ENCODE results near the gene CDON. TPM values are rescaled to one million over a fixed set of nuclear protein-coding genes. Genes with fewer than 3 reads are reported as not detected.
A peak's percentile ranks its signal among the peaks of the same experiment; 100 is the strongest.

CDON gene
- total RNA-seq, 1 donor from 2014 or later = 19.9 TPM

GRCh38 chr11:126082251-126083109 lies 19.8 kb upstream of the CDON start:
- H3K9me3 Mint-ChIP-seq (ENCODE audit: low read depth) = no peaks in the 10 kb centered on the region
- H3K36me3 Mint-ChIP-seq (ENCODE audit: low read depth) = no peaks in the 10 kb centered on the region
- no peak for DNase-seq (ENCODE audit: low spot score)
- no peak for TF ChIP-seq CTCF (IDR thresholded peaks at IDR 0.05)
- no peak overlapping the region for H3K27ac Mint-ChIP-seq (ENCODE audit: unreplicated experiment)
- peaks cover 5% of the 10 kb centered on the region for H3K27me3 Mint-ChIP-seq (ENCODE audit: low read depth)
- peaks cover 19% of the 10 kb centered on the region for H3K4me1 Mint-ChIP-seq (ENCODE audit: low read depth)
- no peak overlapping the region for H3K4me3 Mint-ChIP-seq (ENCODE audit: unreplicated experiment)

- H3K4me3 Mint-ChIP-seq (ENCODE audit: unreplicated experiment) = no peak overlapping the region
- H3K27ac Mint-ChIP-seq (ENCODE audit: unreplicated experiment) = no peak overlapping the region
- H3K9me3 Mint-ChIP-seq (ENCODE audit: low read depth) = no peaks in the 10 kb centered on the region
- no peaks in the 10 kb centered on the region for H3K36me3 Mint-ChIP-seq (ENCODE audit: low read depth)
- no peak for DNase-seq (ENCODE audit: low spot score)
- TF ChIP-seq CTCF (IDR thresholded peaks at IDR 0.05) = no peak
- H3K27me3 Mint-ChIP-seq (ENCODE audit: low read depth) = peaks cover 5% of the 10 kb centered on the region
- peaks cover 19% of the 10 kb centered on the region for H3K4me1 Mint-ChIP-seq (ENCODE audit: low read depth)
Observed at GRCh38 chr11:126081915-126082250, 19.2 kb upstream of the CDON start.

- Mint-ChIP-seq H3K9me3 (ENCODE audit: low read depth) (no peaks in the 10 kb centered on the region), H3K27me3 (ENCODE audit: low read depth) (peaks cover 5% of the 10 kb centered on the region), H3K4me1 (ENCODE audit: low read depth) (peaks cover 15% of the 10 kb centered on the region), H3K36me3 (ENCODE audit: low read depth) (no peaks in the 10 kb centered on the region), H3K27ac (ENCODE audit: unreplicated experiment) (peak overlapping the region; percentile 39), H3K4me3 (ENCODE audit: unreplicated experiment) (no peak overlapping the region)
- no peak for TF ChIP-seq CTCF (IDR thresholded peaks at IDR 0.05)
- DNase-seq (ENCODE audit: low spot score) = no peak
Observed at GRCh38 chr11:126080161-126080941, 17.7 kb upstream of the CDON start.

- Mint-ChIP-seq H3K27me3 (ENCODE audit: low read depth) (peaks cover 5% of the 10 kb centered on the region), H3K4me1 (ENCODE audit: low read depth) (peaks cover 15% of the 10 kb centered on the region), H3K9me3 (ENCODE audit: low read depth) (no peaks in the 10 kb centered on the region), H3K4me3 (ENCODE audit: unreplicated experiment) (no peak overlapping the region), H3K27ac (ENCODE audit: unreplicated experiment) (no peak overlapping the region), H3K36me3 (ENCODE audit: low read depth) (no peaks in the 10 kb centered on the region)
- no peak for DNase-seq (ENCODE audit: low spot score)
- no peak for TF ChIP-seq CTCF (IDR thresholded peaks at IDR 0.05)
Observed at GRCh38 chr11:126079621-126080124, 17.0 kb upstream of the CDON start.

- no peaks in the 10 kb centered on the region for H3K9me3 Mint-ChIP-seq (ENCODE audit: low read depth)
- H3K27me3 Mint-ChIP-seq (ENCODE audit: low read depth) = no peaks in the 10 kb centered on the region
- no peak overlapping the region for H3K27ac Mint-ChIP-seq (ENCODE audit: unreplicated experiment)
- peaks cover 27% of the 10 kb centered on the region for H3K4me1 Mint-ChIP-seq (ENCODE audit: low read depth)
- H3K36me3 Mint-ChIP-seq (ENCODE audit: low read depth) = no peaks in the 10 kb centered on the region
- DNase-seq (ENCODE audit: low spot score) = no peak
- H3K4me3 Mint-ChIP-seq (ENCODE audit: unreplicated experiment) = no peak overlapping the region
- TF ChIP-seq CTCF (IDR thresholded peaks at IDR 0.05) = no peak
Observed at GRCh38 chr11:126076641-126077040, 14.0 kb upstream of the CDON start.
